Skeletal muscle tissue (tissue), 4 donors: ENCODE results near the gene COBLL1. TPM values are rescaled to one million over a fixed set of nuclear protein-coding genes. Genes with fewer than 3 reads are reported as not detected.
A peak's percentile ranks its signal among the peaks of the same experiment; 100 is the strongest.

Experiments
- H3K27ac ChIP-seq: one replicate; pipeline ENCODE4 v1.7.0; 2013; ENCODE audit warnings: mild to moderate bottlenecking, low read depth, low read length, inconsistent platforms
- H3K27me3 ChIP-seq, 3 donors: one replicate each; pipeline ENCODE4 v1.7.0; 2013; ENCODE audit warnings: low read length in 3 of 3; ENCODE audit not compliant: control insufficient read depth in 3 of 3, insufficient read depth in 3 of 3
- H3K36me3 ChIP-seq, 3 donors: one replicate each; pipeline ENCODE4 v1.7.0; 2013; ENCODE audit warnings: low read length in 3 of 3; ENCODE audit not compliant: control insufficient read depth in 3 of 3, insufficient read depth in 3 of 3
- H3K4me1 ChIP-seq, 3 donors: one replicate each; pipeline ENCODE4 v1.7.0; 2013; ENCODE audit warnings: low read length in 3 of 3, mild to moderate bottlenecking in 3 of 3; ENCODE audit not compliant: control insufficient read depth in 3 of 3, insufficient read depth in 3 of 3
- H3K4me3 ChIP-seq, 3 donors: one replicate each; pipeline ENCODE4 v1.7.0; 2013; ENCODE audit warnings: low read length in 3 of 3
- H3K9ac ChIP-seq, 3 donors: one replicate each; pipeline ENCODE4 v1.7.0; 2013; ENCODE audit warnings: low read length in 3 of 3, mild to moderate bottlenecking in 3 of 3, moderate library complexity in 2 of 3, low read depth in 1 of 3
- H3K9me3 ChIP-seq, 3 donors: one replicate each; pipeline ENCODE4 v1.7.0; 2013; ENCODE audit warnings: low read length in 3 of 3; ENCODE audit not compliant: control insufficient read depth in 3 of 3
- total RNA-seq: library from RNA; depleted of rRNA; stranded (reverse); fragments of >200 nt; gene quantifications from one replicate; pipeline ENCODE4 v1.2.3, GENCODE V29; 2014
- donor health status: Osteomylitis.

COBLL1 gene
- total RNA-seq, 1 donor from 2014 or later = 11.0 TPM

- no peaks in the 10 kb centered on the region for H3K27me3 ChIP-seq
- no peaks in the 10 kb centered on the region for H3K9me3 ChIP-seq
- no peak overlapping the region for H3K4me3 ChIP-seq
- H3K27ac ChIP-seq = no peak overlapping the region
- H3K4me1 ChIP-seq = peaks cover 0 to 4% (median 0%) of the 10 kb centered on the region in 3 donors
- H3K36me3 ChIP-seq = no peaks in the 10 kb centered on the region
- H3K9ac ChIP-seq = no peak overlapping the region
Observed at GRCh38 chr2:164803776-164804466, 37.7 kb downstream of the COBLL1 start.

- H3K4me3 ChIP-seq = no peak overlapping the region
- no peaks in the 10 kb centered on the region for H3K27me3 ChIP-seq
- H3K4me1 ChIP-seq = peaks cover 0 to 3% (median 0%) of the 10 kb centered on the region in 3 donors
- no peaks in the 10 kb centered on the region for H3K36me3 ChIP-seq
- no peaks in the 10 kb centered on the region for H3K9me3 ChIP-seq
- no peak overlapping the region for H3K27ac ChIP-seq
- no peak overlapping the region for H3K9ac ChIP-seq
Observed at GRCh38 chr2:164802095-164802707, 39.4 kb downstream of the COBLL1 start.

- H3K4me1 ChIP-seq = peaks cover 0 to 3% (median 0%) of the 10 kb centered on the region in 3 donors
- no peak overlapping the region for H3K9ac ChIP-seq
- no peak overlapping the region for H3K27ac ChIP-seq
- no peaks in the 10 kb centered on the region for H3K9me3 ChIP-seq
- no peaks in the 10 kb centered on the region for H3K36me3 ChIP-seq
- no peak overlapping the region for H3K4me3 ChIP-seq
- no peaks in the 10 kb centered on the region for H3K27me3 ChIP-seq
Observed at GRCh38 chr2:164800572-164800971, 41.1 kb downstream of the COBLL1 start.

GRCh38 chr2:164797627-164798026 is 44.0 kb downstream of the COBLL1 start:
- Histone ChIP-seq H3K4me1 (peaks cover 0 to 7% (median 0%) of the 10 kb centered on the region in 3 donors), H3K27ac (no peak overlapping the region), H3K27me3 (no peaks in the 10 kb centered on the region), H3K9ac (no peak overlapping the region), H3K4me3 (no peak overlapping the region), H3K9me3 (no peaks in the 10 kb centered on the region), H3K36me3 (no peaks in the 10 kb centered on the region)

GRCh38 chr2:164796999-164797398 is 44.6 kb downstream of the COBLL1 start:
- no peak overlapping the region for H3K9ac ChIP-seq
- H3K4me3 ChIP-seq = no peak overlapping the region
- H3K36me3 ChIP-seq = no peaks in the 10 kb centered on the region
- no peak overlapping the region for H3K27ac ChIP-seq
- H3K9me3 ChIP-seq = no peaks in the 10 kb centered on the region
- peaks cover 0 to 8% (median 0%) of the 10 kb centered on the region in 3 donors for H3K4me1 ChIP-seq
- H3K27me3 ChIP-seq = no peaks in the 10 kb centered on the region

GRCh38 chr2:164794432-164795231 is 47.0 kb downstream of the COBLL1 start:
- Histone ChIP-seq H3K27ac (peak overlapping the region; percentile 13), H3K4me1 (peaks cover 0 to 8% (median 0%) of the 10 kb centered on the region in 3 donors), H3K9me3 (no peaks in the 10 kb centered on the region), H3K27me3 (no peaks in the 10 kb centered on the region), H3K9ac (no peak overlapping the region), H3K4me3 (no peak overlapping the region), H3K36me3 (no peaks in the 10 kb centered on the region)

GRCh38 chr2:164794016-164794415 is 47.6 kb downstream of the COBLL1 start:
- Histone ChIP-seq H3K36me3 (no peaks in the 10 kb centered on the region), H3K4me3 (no peak overlapping the region), H3K9ac (no peak overlapping the region), H3K9me3 (no peaks in the 10 kb centered on the region), H3K27me3 (no peaks in the 10 kb centered on the region), H3K4me1 (peaks cover 0 to 8% (median 0%) of the 10 kb centered on the region in 3 donors), H3K27ac (peak overlapping the region; percentile 13)

- Histone ChIP-seq H3K27ac (no peak overlapping the region), H3K9ac (no peak overlapping the region), H3K4me1 (peaks cover 0 to 8% (median 0%) of the 10 kb centered on the region in 3 donors), H3K27me3 (no peaks in the 10 kb centered on the region), H3K9me3 (no peaks in the 10 kb centered on the region), H3K4me3 (no peak overlapping the region), H3K36me3 (no peaks in the 10 kb centered on the region)
Observed at GRCh38 chr2:164793529-164793928, 48.1 kb downstream of the COBLL1 start.

GRCh38 chr2:164792316-164793170 is 49.1 kb downstream of the COBLL1 start:
- H3K36me3 ChIP-seq = no peaks in the 10 kb centered on the region
- H3K27me3 ChIP-seq = no peaks in the 10 kb centered on the region
- peaks cover 0 to 8% (median 0%) of the 10 kb centered on the region in 3 donors for H3K4me1 ChIP-seq
- H3K9ac ChIP-seq = no peak overlapping the region
- no peak overlapping the region for H3K4me3 ChIP-seq
- H3K9me3 ChIP-seq = no peaks in the 10 kb centered on the region
- no peak overlapping the region for H3K27ac ChIP-seq
